Fibroblast of lung (primary cell): ENCODE measurements around the gene CARD19. TPM values are rescaled to one million over a fixed set of nuclear protein-coding genes. Genes with fewer than 3 reads are reported as not detected.

Experiments
- DNase-seq, 2 donors: peaks; one replicate each; pipeline versions ENCODE4 v3.0.0 to v3.0.0-alpha.2; 2010; ENCODE audit warnings: low read depth in 2 of 2
- H2AFZ ChIP-seq: 2 replicates; pipeline ENCODE4 v1.5.1; 2012; ENCODE audit warnings: low read length, control low read depth, inconsistent platforms
- H3K27ac ChIP-seq: 2 replicates; pipeline ENCODE4 v1.5.1; 2011; ENCODE audit warnings: low read length, control low read depth; ENCODE audit not compliant: insufficient read depth
- H3K27me3 ChIP-seq: 2 replicates; pipeline ENCODE4 v1.5.1; 2011; ENCODE audit warnings: mild to moderate bottlenecking, low read length; ENCODE audit not compliant: control insufficient read depth, insufficient read depth
- H3K36me3 ChIP-seq: 2 replicates; pipeline ENCODE4 v1.5.1; 2011; ENCODE audit warnings: low read length; ENCODE audit not compliant: control insufficient read depth, insufficient read depth
- H3K4me1 ChIP-seq: 2 replicates; pipeline ENCODE4 v1.5.1; 2011; ENCODE audit warnings: low read length; ENCODE audit not compliant: control insufficient read depth, insufficient read depth; ENCODE audit errors: extremely low read depth
- H3K4me2 ChIP-seq: 2 replicates; pipeline ENCODE4 v1.5.1; 2011; ENCODE audit warnings: low read length, control low read depth; ENCODE audit not compliant: insufficient read depth; ENCODE audit errors: extremely low read depth
- H3K4me3 ChIP-seq, 4 experiments: fragments of 200-600 bp in 1 of 4; sonication (generic) in 1 of 4; replicated peaks in 1 of 4; 2 replicates each; pipeline ENCODE4 v1.5.1; 2011 to 2016; ENCODE audit warnings: low read length in 4 of 4, low read depth in 3 of 4, mild to moderate bottlenecking in 3 of 4, control low read depth in 2 of 4, inconsistent platforms in 1 of 4, mixed read lengths in 1 of 4; ENCODE audit not compliant: insufficient read depth in 1 of 4; ENCODE audit errors: control extremely low read depth in 1 of 4
- H3K79me2 ChIP-seq: 2 replicates; pipeline ENCODE4 v1.5.1; 2012; ENCODE audit warnings: mild to moderate bottlenecking, low read length, inconsistent platforms; ENCODE audit not compliant: control insufficient read depth, insufficient read depth
- H3K9ac ChIP-seq: 2 replicates; pipeline ENCODE4 v1.5.1; 2011; ENCODE audit warnings: mild to moderate bottlenecking, low read length, control low read depth; ENCODE audit not compliant: insufficient read depth
- H3K9me3 ChIP-seq: 2 replicates; pipeline ENCODE4 v1.5.1; 2012; ENCODE audit warnings: low read depth, low read length; ENCODE audit not compliant: control insufficient read depth, insufficient read depth
- H4K20me1 ChIP-seq: 2 replicates; pipeline ENCODE4 v1.5.1; 2011; ENCODE audit warnings: low read length; ENCODE audit not compliant: control insufficient read depth, insufficient read depth; ENCODE audit errors: extremely low read depth
- CTCF ChIP-seq, 2 donors: IDR thresholded peaks in 1 of 2; conservative IDR thresholded peaks in 1 of 2; 1 replicate in 1 of 2; 2 replicates in 1 of 2; pipeline ENCODE4 v1.5.1; 2011 to 2012; ENCODE audit warnings: low read length in 2 of 2, control low read depth in 1 of 2, inconsistent platforms in 1 of 2, low read depth in 1 of 2, mild to moderate bottlenecking in 1 of 2
- EZH2 ChIP-seq: IDR thresholded peaks from 2 replicates; pipeline ENCODE4 v1.5.1; 2012; ENCODE audit warnings: low read length, control low read depth, mild to moderate bottlenecking; ENCODE audit errors: missing control alignments
- polyA plus RNA-seq, 2 donors: library from polyadenylated mRNA; depleted of rRNA in 1 of 2; stranded (reverse) in 1 of 2; unstranded in 1 of 2; fragments of >200 nt; gene quantifications; 2 replicates each; pipeline ENCODE4 v1.2.1, GENCODE V29; 2011 to 2012; ENCODE audit warnings: missing spikeins in 1 of 2
- total RNA-seq: library from RNA; depleted of rRNA; stranded (reverse); fragments of >200 nt; gene quantifications from 2 replicates; pipeline ENCODE4 v1.2.1, GENCODE V29; 2014

The CARD19 gene
- total and polyA plus RNA-seq, 2 donors (not counting 1 experiment from before 2014, with no cell fraction given): 30.2 to 91.0 TPM

GRCh38 chr9:93134015-93134739, 38.2 kb downstream of the CARD19 start, which contains the start of gene NINJ1:
NINJ1 (minus strand) TSS chr9:93134251; CDS start chr9:93134217, 34 bp downstream.
- H3K4me1 ChIP-seq: peaks cover 17% of the 10 kb centered on the region
- peak within 1 kb of the TSS; percentile 92 for H3K9ac ChIP-seq
- H2AFZ ChIP-seq: peak within 1 kb of the TSS; percentile 89
- H3K9me3 ChIP-seq: no peaks in the 10 kb centered on the region
- no peaks in the 10 kb centered on the region for H3K27me3 ChIP-seq
- H3K79me2 ChIP-seq: peaks cover 2% of the 10 kb centered on the region
- no peaks in the 10 kb centered on the region for H4K20me1 ChIP-seq
- peak within 1 kb of the TSS; percentile 98 for H3K4me2 ChIP-seq
- peak; percentile 59 to 63 for DNase-seq
- peak within 1 kb of the TSS; percentile 57 to 83 (median 77) for H3K4me3 ChIP-seq
- H3K36me3 ChIP-seq: no peaks in the 10 kb centered on the region
- no peak for TF ChIP-seq CTCF (conservative IDR thresholded peaks at IDR 0.05 in 1 of 2, IDR thresholded peaks at IDR 0.05 in 1 of 2; ENCODE audit: low read depth in 1 of 2, low read length in 2 of 2)
- TF ChIP-seq EZH2: no peak
- peak within 1 kb of the TSS; percentile 88 for H3K27ac ChIP-seq

- no peaks in the 10 kb centered on the region for H3K36me3 ChIP-seq
- no peaks in the 10 kb centered on the region for H4K20me1 ChIP-seq
- peak overlapping the region; percentile 98 for H3K4me2 ChIP-seq
- peaks cover 2% of the 10 kb centered on the region for H3K79me2 ChIP-seq
- DNase-seq: no peak
- H3K4me1 ChIP-seq: peaks cover 17% of the 10 kb centered on the region
- TF ChIP-seq CTCF (conservative IDR thresholded peaks at IDR 0.05 in 1 of 2, IDR thresholded peaks at IDR 0.05 in 1 of 2; ENCODE audit: low read depth in 1 of 2, low read length in 2 of 2): no peak
- TF ChIP-seq EZH2: no peak
- H2AFZ ChIP-seq: peak overlapping the region; percentile 89
- no peaks in the 10 kb centered on the region for H3K9me3 ChIP-seq
- no peaks in the 10 kb centered on the region for H3K27me3 ChIP-seq
- peak overlapping the region; percentile 92 for H3K9ac ChIP-seq
- peak overlapping the region; percentile 48 to 83 (median 50) for H3K4me3 ChIP-seq
- peak overlapping the region; percentile 88 for H3K27ac ChIP-seq
Measured at GRCh38 chr9:93134740-93135444, 38.9 kb downstream of the CARD19 start.

GRCh38 chr9:93136011-93136440, 40.0 kb downstream of the CARD19 start:
- Histone ChIP-seq H3K4me1 (peaks cover 17% of the 10 kb centered on the region), H3K27ac (no peak overlapping the region), H3K79me2 (peaks cover 2% of the 10 kb centered on the region), H4K20me1 (no peaks in the 10 kb centered on the region), H2AFZ (peak overlapping the region; percentile 33), H3K4me2 (peak overlapping the region; percentile 64), H3K9ac (no peak overlapping the region), H3K36me3 (no peaks in the 10 kb centered on the region), H3K27me3 (no peaks in the 10 kb centered on the region), H3K9me3 (no peaks in the 10 kb centered on the region), H3K4me3 (peak overlapping the region in 1 of 4 experiments; percentile 22)
- no peak for TF ChIP-seq EZH2
- no peak for TF ChIP-seq CTCF (conservative IDR thresholded peaks at IDR 0.05 in 1 of 2, IDR thresholded peaks at IDR 0.05 in 1 of 2; ENCODE audit: low read depth in 1 of 2, low read length in 2 of 2)
- DNase-seq: peak in 1 of 2 donors; percentile 53
